CD14-positive monocyte (primary cell): ENCODE data around the gene S100P. TPM values are rescaled to one million over a fixed set of nuclear protein-coding genes. Genes with fewer than 3 reads are reported as not detected.

Experiments
- DNase-seq, 3 donors: peaks; one replicate each; pipeline ENCODE4 v3.0.0-alpha.2; 2011 to 2022
- H2AFZ ChIP-seq: 2 replicates; pipeline ENCODE4 v1.6.0; 2012; ENCODE audit warnings: mild to moderate bottlenecking, low read depth, low read length, inconsistent platforms; ENCODE audit not compliant: insufficient read depth, poor library complexity, severe bottlenecking
- H3K27ac ChIP-seq, 2 donors: 1 replicate in 1 of 2; 2 replicates in 1 of 2; pipeline ENCODE4 v1.5.1; 2012 to 2013; ENCODE audit warnings: low read length in 2 of 2, control low read depth in 1 of 2, inconsistent platforms in 1 of 2, low read depth in 1 of 2, mild to moderate bottlenecking in 1 of 2
- H3K27me3 ChIP-seq, 2 donors: one replicate each; pipeline versions ENCODE4 v1.6.0 to v1.6.1; 2011 to 2013; ENCODE audit warnings: low read length in 2 of 2; ENCODE audit not compliant: control insufficient read depth in 2 of 2, insufficient read depth in 2 of 2
- H3K36me3 ChIP-seq, 2 donors: replicated peaks in 1 of 2; 1 replicate in 1 of 2; 2 replicates in 1 of 2; pipeline versions ENCODE4 v1.5.1 to v1.6.1; 2012 to 2013; ENCODE audit warnings: low read length in 2 of 2, control low read depth in 1 of 2, inconsistent platforms in 1 of 2, mild to moderate bottlenecking in 1 of 2; ENCODE audit not compliant: insufficient read depth in 2 of 2, control insufficient read depth in 1 of 2
- H3K4me1 ChIP-seq, 2 donors: 1 replicate in 1 of 2; 2 replicates in 1 of 2; pipeline versions ENCODE4 v1.5.1 to v1.6.1; 2012 to 2013; ENCODE audit warnings: low read length in 2 of 2, control low read depth in 1 of 2, inconsistent platforms in 1 of 2, mild to moderate bottlenecking in 1 of 2, moderate library complexity in 1 of 2; ENCODE audit not compliant: insufficient read depth in 2 of 2, control insufficient read depth in 1 of 2
- H3K4me2 ChIP-seq: replicated peaks from 2 replicates; pipeline ENCODE3; 2012; ENCODE audit warnings: low read length, moderate library complexity, mild to moderate bottlenecking; ENCODE audit not compliant: poor library complexity, severe bottlenecking; ENCODE audit errors: extremely low read depth
- H3K4me3 ChIP-seq, 3 experiments: fragments of 200-600 bp in 1 of 3; sonication (generic) in 1 of 3; replicated peaks in 1 of 3; 1 replicate in 2 of 3; 2 replicates in 1 of 3; pipeline ENCODE4 v1.5.1; 2011 to 2013; ENCODE audit warnings: low read length in 3 of 3, mild to moderate bottlenecking in 3 of 3, control low read depth in 2 of 3, low read depth in 2 of 3, inconsistent platforms in 1 of 3, moderate library complexity in 1 of 3
- H3K79me2 ChIP-seq: 2 replicates; pipeline ENCODE4 v1.6.0; 2012; ENCODE audit warnings: mild to moderate bottlenecking, control low read depth, inconsistent platforms, low read length, moderate library complexity; ENCODE audit not compliant: insufficient read depth
- H3K9ac ChIP-seq: 2 replicates; pipeline ENCODE4 v1.6.0; 2017; ENCODE audit warnings: low read length, mild to moderate bottlenecking; ENCODE audit not compliant: insufficient read depth, poor library complexity, severe bottlenecking
- H3K9me3 ChIP-seq, 2 donors: replicated peaks in 1 of 2; 1 replicate in 1 of 2; 2 replicates in 1 of 2; pipeline versions ENCODE4 v1.5.1 to v1.6.1; 2012 to 2013; ENCODE audit warnings: low read length in 2 of 2, control low read depth in 1 of 2; ENCODE audit not compliant: control insufficient read depth in 1 of 2, insufficient read depth in 1 of 2
- H4K20me1 ChIP-seq: 2 replicates; pipeline ENCODE4 v1.6.0; 2012; ENCODE audit warnings: mild to moderate bottlenecking, low read length, control low read depth, moderate library complexity; ENCODE audit not compliant: insufficient read depth
- H3K27ac Mint-ChIP-seq, 7 donors: one replicate each; pipeline ENCODE4 v1.8.0; 2020; ENCODE audit warnings: mild to moderate bottlenecking in 7 of 7, mixed read lengths in 7 of 7, moderate library complexity in 6 of 7, inconsistent platforms in 2 of 7
- H3K27me3 Mint-ChIP-seq, 3 donors: one replicate each; pipeline ENCODE4 v1.8.0; 2021 to 2022; ENCODE audit warnings: low read depth in 3 of 3, mild to moderate bottlenecking in 3 of 3, mixed read lengths in 3 of 3, moderate library complexity in 3 of 3, inconsistent platforms in 1 of 3
- H3K36me3 Mint-ChIP-seq, 2 donors: one replicate each; pipeline ENCODE4 v1.8.0; 2020; ENCODE audit warnings: mixed read lengths in 2 of 2, inconsistent platforms in 1 of 2, mild to moderate bottlenecking in 1 of 2
- H3K4me1 Mint-ChIP-seq: one replicate; pipeline ENCODE4 v1.8.0; 2020; ENCODE audit warnings: mild to moderate bottlenecking, mixed read lengths
- H3K4me3 Mint-ChIP-seq, 2 donors: one replicate each; pipeline ENCODE4 v1.8.0; 2020; ENCODE audit warnings: mild to moderate bottlenecking in 2 of 2, mixed read lengths in 2 of 2, moderate library complexity in 1 of 2
- H3K9me3 Mint-ChIP-seq, 7 donors: one replicate each; pipeline ENCODE4 v1.8.0; 2020 to 2022; ENCODE audit warnings: mixed read lengths in 7 of 7, mild to moderate bottlenecking in 6 of 7, moderate library complexity in 6 of 7, inconsistent platforms in 2 of 7
- CTCF ChIP-seq: fragments of 200-600 bp; IDR thresholded peaks from one replicate; pipeline ENCODE4 v1.8.0; 2022; ENCODE audit warnings: antibody characterized with exemption, mild to moderate bottlenecking
- WGBS: methylation state at CpG from one replicate; pipeline ENCODE4 v1.1.5; 2013; ENCODE audit warnings: missing lambda C conversion rate; ENCODE audit not compliant: insufficient coverage; 5-methylcytosine and 5-hydroxymethylcytosine counted together
- intact Hi-C, 2 donors: fragments of 100-400 bp; cut with micrococcal nuclease; formaldehyde crosslinking; loops; one replicate each; pipeline versions ENCODE4 v1.15.0 to v1.15.1; 2023
- polyA plus RNA-seq, 3 donors: library from polyadenylated mRNA; depleted of rRNA in 1 of 3; unstranded in 2 of 3; stranded (reverse) in 1 of 3; fragments of 300-500 nt in 2 of 3; fragments of >200 nt in 1 of 3; fragmentation: Illumina TruSeq in 2 of 3; gene quantifications; 1 replicate in 2 of 3; 2 replicates in 1 of 3; pipeline ENCODE4 v1.2.3, GENCODE V29; 2012 to 2021

The S100P gene
- polyA plus RNA-seq, 3 donors: 13.6 to 71.2 (median 29.3) TPM

- intact Hi-C loops: no loop called here
- Histone ChIP-seq H4K20me1 (peaks cover 10% of the 10 kb centered on the region), H3K4me1 (peaks cover 19 to 26% of the 10 kb centered on the region in 2 donors), H3K36me3 (peaks cover 0 to 6% of the 10 kb centered on the region in 2 donors), H3K79me2 (peaks cover 22% of the 10 kb centered on the region), H3K4me2 (no peak overlapping the region), H2AFZ (no peak overlapping the region), H3K9ac (no peak overlapping the region), H3K4me3 (no peak overlapping the region), H3K27me3 (no peaks in the 10 kb centered on the region), H3K9me3 (peaks cover 0 to 5% of the 10 kb centered on the region in 2 donors), H3K27ac (no peak overlapping the region)
- Mint-ChIP-seq H3K36me3 (peaks cover 18 to 29% of the 10 kb centered on the region in 2 donors), H3K27me3 (peaks cover 0 to 5% (median 5%) of the 10 kb centered on the region in 3 donors), H3K4me3 (no peak overlapping the region), H3K4me1 (peaks cover 30% of the 10 kb centered on the region), H3K9me3 (peaks cover 5 to 19% (median 9%) of the 10 kb centered on the region in 7 donors), H3K27ac (no peak overlapping the region)
- DNase-seq: no peak
- 96% methylated on average over 9 of the region's 10 CpGs for WGBS
- TF ChIP-seq CTCF: no peak
Observed at GRCh38 chr4:6680372-6681034, 13.2 kb upstream of the S100P start.

GRCh38 chr4:6681191-6681590 is 12.5 kb upstream of the S100P start:
- TF ChIP-seq CTCF: no peak
- H3K27ac Mint-ChIP-seq: no peak overlapping the region
- no peak for DNase-seq

More at GRCh38 chr4:6681191-6681590, 12.5 kb upstream of the S100P start:
- Histone ChIP-seq H3K4me3 (no peak overlapping the region), H3K9ac (no peak overlapping the region), H3K27ac (no peak overlapping the region), H4K20me1 (peaks cover 10% of the 10 kb centered on the region), H2AFZ (no peak overlapping the region), H3K4me1 (peaks cover 13 to 19% of the 10 kb centered on the region in 2 donors), H3K79me2 (peaks cover 15% of the 10 kb centered on the region), H3K4me2 (no peak overlapping the region), H3K9me3 (peaks cover 0 to 5% of the 10 kb centered on the region in 2 donors), H3K27me3 (no peaks in the 10 kb centered on the region), H3K36me3 (no peaks in the 10 kb centered on the region)
- 91% methylated on average over 9 of the region's 9 CpGs for WGBS
- intact Hi-C loops: no loop called here
- Mint-ChIP-seq H3K4me1 (peaks cover 23% of the 10 kb centered on the region), H3K9me3 (peaks cover 5 to 19% (median 9%) of the 10 kb centered on the region in 7 donors), H3K36me3 (peaks cover 12 to 22% of the 10 kb centered on the region in 2 donors), H3K4me3 (no peak overlapping the region), H3K27me3 (peaks cover 0 to 5% (median 3%) of the 10 kb centered on the region in 3 donors)
